Mesothelial cell of epicardium (in vitro differentiated cells): ENCODE measurements around the gene SETD1B. TPM values are rescaled to one million over a fixed set of nuclear protein-coding genes. Genes with fewer than 3 reads are reported as not detected.
"Not testable (repeated sequence)": the region's sequence is repeated elsewhere in the genome, so short reads cannot be mapped to it uniquely, and the experiment has no call there.

Source experiments
- DNase-seq, 2 experiments: peaks; one replicate each; pipeline ENCODE4 v3.0.0; 2021; ENCODE audit warnings: low spot score in 2 of 2; ENCODE audit not compliant: unreplicated experiment in 2 of 2
- H3K27ac Mint-ChIP-seq: 2 replicates; pipeline ENCODE4 v1.8.0; 2021; ENCODE audit warnings: mixed read lengths
- H3K27me3 Mint-ChIP-seq: 2 replicates; pipeline ENCODE4 v1.8.0; 2021; ENCODE audit warnings: low read depth, mixed read lengths
- H3K36me3 Mint-ChIP-seq: 2 replicates; pipeline ENCODE4 v1.8.0; 2021; ENCODE audit warnings: mixed read lengths
- H3K4me1 Mint-ChIP-seq: 2 replicates; pipeline ENCODE4 v1.8.0; 2021; ENCODE audit warnings: mixed read lengths
- H3K4me3 Mint-ChIP-seq: 2 replicates; pipeline ENCODE4 v1.8.0; 2021; ENCODE audit warnings: mild to moderate bottlenecking, moderate library complexity, mixed read lengths
- H3K9me3 Mint-ChIP-seq: 2 replicates; pipeline ENCODE4 v1.8.0; 2021; ENCODE audit warnings: mixed read lengths
- CTCF ChIP-seq: fragments of 200-600 bp; sonication (generic); IDR thresholded peaks from one replicate; pipeline ENCODE4 v1.5.0; 2021; ENCODE audit warnings: antibody characterized with exemption; ENCODE audit not compliant: unreplicated experiment
- total RNA-seq: library from RNA; stranded (reverse); gene quantifications from 3 replicates; pipeline ENCODE4 v1.2.1, GENCODE V29; 2021

The SETD1B gene
- 26.5 to 27.2 TPM (median 26.8 TPM) in 3 replicates for total RNA-seq

- DNase-seq = no peak
- peaks cover 35% of the 10 kb centered on the region for H3K4me1 Mint-ChIP-seq
- peaks cover 6% of the 10 kb centered on the region for H3K36me3 Mint-ChIP-seq
- no peak for TF ChIP-seq CTCF
- peak within 1 kb of the TSS; percentile 100 for H3K27ac Mint-ChIP-seq
- H3K4me3 Mint-ChIP-seq = peak within 1 kb of the TSS; percentile 95
- no peaks in the 10 kb centered on the region for H3K9me3 Mint-ChIP-seq
- no peaks in the 10 kb centered on the region for H3K27me3 Mint-ChIP-seq
Observed at GRCh38 chr12:121803861-121804416, at the start of gene SETD1B. SETD1B (plus strand) TSS chr12:121804009; CDS start chr12:121804738, 729 bp downstream.

- Mint-ChIP-seq H3K4me3 (no peak overlapping the region), H3K4me1 (no peaks in the 10 kb centered on the region), H3K27ac (no peak overlapping the region), H3K9me3 (no peaks in the 10 kb centered on the region), H3K27me3 (no peaks in the 10 kb centered on the region), H3K36me3 (peaks cover 8% of the 10 kb centered on the region)
- no peak for DNase-seq
- TF ChIP-seq CTCF = no peak
Observed at GRCh38 chr12:121754836-121755235, 49.0 kb upstream of the SETD1B start.

GRCh38 chr12:121755591-121755990 is 48.2 kb upstream of the SETD1B start:
- no peak for TF ChIP-seq CTCF
- Mint-ChIP-seq H3K36me3 (peaks cover 8% of the 10 kb centered on the region), H3K4me1 (no peaks in the 10 kb centered on the region), H3K9me3 (no peaks in the 10 kb centered on the region), H3K4me3 (no peak overlapping the region), H3K27ac (no peak overlapping the region), H3K27me3 (no peaks in the 10 kb centered on the region)
- no peak for DNase-seq

GRCh38 chr12:121758536-121758935 is 45.3 kb upstream of the SETD1B start:
- H3K4me3 Mint-ChIP-seq, DNase-seq, H3K27ac Mint-ChIP-seq, H3K27me3 Mint-ChIP-seq, H3K4me1 Mint-ChIP-seq, H3K9me3 Mint-ChIP-seq, H3K36me3 Mint-ChIP-seq: not testable (repeated sequence)

GRCh38 chr12:121762269-121762668 is 41.5 kb upstream of the SETD1B start:
- no peak overlapping the region for H3K4me3 Mint-ChIP-seq
- TF ChIP-seq CTCF = no peak
- no peaks in the 10 kb centered on the region for H3K27me3 Mint-ChIP-seq
- no peaks in the 10 kb centered on the region for H3K9me3 Mint-ChIP-seq
- H3K27ac Mint-ChIP-seq = peak overlapping the region; percentile 69
- H3K36me3 Mint-ChIP-seq = peaks cover 5% of the 10 kb centered on the region
- H3K4me1 Mint-ChIP-seq = peaks cover 11% of the 10 kb centered on the region
- no peak for DNase-seq

DNA sequence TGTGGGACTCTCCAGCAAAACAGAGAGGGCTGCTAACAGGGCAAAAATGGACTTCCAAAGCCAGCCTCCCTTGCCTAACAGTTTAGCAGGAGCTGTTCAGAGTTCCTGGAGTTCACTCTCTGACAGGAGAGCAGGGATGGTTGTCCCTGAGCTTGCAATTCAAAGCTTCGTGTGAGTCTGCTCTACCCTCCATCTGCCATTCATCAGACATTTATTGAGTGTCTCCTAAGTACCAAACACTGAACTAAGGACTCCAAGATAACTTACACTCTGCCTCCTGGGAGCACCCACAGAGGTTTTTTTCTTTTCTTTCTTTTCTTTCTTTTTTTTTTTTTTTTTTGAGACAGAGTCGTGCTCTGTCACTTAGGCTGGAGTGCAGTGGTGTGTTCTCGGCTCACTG is 39.0 kb upstream of the SETD1B start:
- no peaks in the 10 kb centered on the region for H3K27me3 Mint-ChIP-seq
- TF ChIP-seq CTCF = no peak
- peaks cover 14% of the 10 kb centered on the region for H3K4me1 Mint-ChIP-seq
- no peaks in the 10 kb centered on the region for H3K9me3 Mint-ChIP-seq
- H3K27ac Mint-ChIP-seq = no peak overlapping the region
- peaks cover 4% of the 10 kb centered on the region for H3K36me3 Mint-ChIP-seq
- no peak for DNase-seq
- no peak overlapping the region for H3K4me3 Mint-ChIP-seq
